Brain microvascular endothelial cell (primary cell): ENCODE measurements around the gene LSAMP.

Experiments
- DNase-seq: peaks from one replicate; pipeline ENCODE4 v3.0.0-alpha.2; 2020
- H3K27ac ChIP-seq: fragments of 250-450 bp; sonication (Bioruptor Pico); 2 replicates; pipeline ENCODE4 v1.5.1; 2020; ENCODE audit warnings: mild to moderate bottlenecking, moderate library complexity
- H3K27me3 ChIP-seq: fragments of 250-450 bp; sonication (Bioruptor Pico); replicated peaks from 2 replicates; pipeline ENCODE4 v1.5.1; 2020; ENCODE audit warnings: mild to moderate bottlenecking
- H3K36me3 ChIP-seq: fragments of 250-450 bp; sonication (Bioruptor Pico); replicated peaks from 2 replicates; pipeline ENCODE4 v1.5.1; 2020; ENCODE audit warnings: mild to moderate bottlenecking
- H3K4me3 ChIP-seq: 2 replicates; pipeline ENCODE4 v1.5.1; 2011; ENCODE audit warnings: low read depth, mild to moderate bottlenecking, control low read depth, low read length, moderate library complexity
- in situ Hi-C: cut with HindIII; loops from 2 replicates; pipeline ENCODE4 v1.10.0; 2017; ENCODE audit warnings: low sequenced_read_pairs, low pct_ligation_motif_present
- TF ChIP-seq, protein P1 (sequence below): IDR thresholded peaks from 2 replicates; pipeline ENCODE4 v1.5.1; 2011; ENCODE audit warnings: low read depth, mild to moderate bottlenecking, moderate library complexity, low read length, control low read depth, inconsistent platforms; ENCODE audit errors: missing control alignments

Gene LSAMP

DNA sequence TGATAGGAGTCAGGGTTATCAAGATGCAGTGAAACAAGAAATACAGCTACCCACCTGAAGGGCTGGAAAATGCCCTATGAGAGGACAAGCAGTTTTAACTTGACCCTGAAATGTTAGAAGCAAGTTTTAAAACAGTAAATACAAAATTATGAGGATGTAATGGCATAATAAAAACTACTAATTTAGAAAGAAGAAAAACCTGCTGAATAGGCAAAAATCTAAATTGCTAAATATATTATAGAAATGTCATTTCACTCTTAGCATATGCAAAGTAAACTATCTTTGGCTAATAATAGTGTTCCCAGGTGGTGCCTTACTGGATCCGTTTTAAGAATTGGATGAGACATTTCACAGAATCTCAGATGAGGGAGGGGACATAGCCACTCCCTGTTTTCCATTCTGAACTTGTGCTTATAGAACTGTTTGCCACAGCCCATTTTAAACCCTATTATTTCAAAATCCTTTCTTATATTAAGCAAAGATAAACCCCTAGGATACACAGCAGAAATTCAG is 294.6 kb downstream of the LSAMP start:
- Histone ChIP-seq H3K36me3 (no peaks in the 10 kb centered on the region), H3K27me3 (no peaks in the 10 kb centered on the region), H3K4me3 (no peak overlapping the region), H3K27ac (no peak overlapping the region)
- no peak for DNase-seq
- in situ Hi-C loops, result no loop called here
- TF ChIP-seq, protein P1, sequence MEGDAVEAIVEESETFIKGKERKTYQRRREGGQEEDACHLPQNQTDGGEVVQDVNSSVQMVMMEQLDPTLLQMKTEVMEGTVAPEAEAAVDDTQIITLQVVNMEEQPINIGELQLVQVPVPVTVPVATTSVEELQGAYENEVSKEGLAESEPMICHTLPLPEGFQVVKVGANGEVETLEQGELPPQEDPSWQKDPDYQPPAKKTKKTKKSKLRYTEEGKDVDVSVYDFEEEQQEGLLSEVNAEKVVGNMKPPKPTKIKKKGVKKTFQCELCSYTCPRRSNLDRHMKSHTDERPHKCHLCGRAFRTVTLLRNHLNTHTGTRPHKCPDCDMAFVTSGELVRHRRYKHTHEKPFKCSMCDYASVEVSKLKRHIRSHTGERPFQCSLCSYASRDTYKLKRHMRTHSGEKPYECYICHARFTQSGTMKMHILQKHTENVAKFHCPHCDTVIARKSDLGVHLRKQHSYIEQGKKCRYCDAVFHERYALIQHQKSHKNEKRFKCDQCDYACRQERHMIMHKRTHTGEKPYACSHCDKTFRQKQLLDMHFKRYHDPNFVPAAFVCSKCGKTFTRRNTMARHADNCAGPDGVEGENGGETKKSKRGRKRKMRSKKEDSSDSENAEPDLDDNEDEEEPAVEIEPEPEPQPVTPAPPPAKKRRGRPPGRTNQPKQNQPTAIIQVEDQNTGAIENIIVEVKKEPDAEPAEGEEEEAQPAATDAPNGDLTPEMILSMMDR, result no peak

DNA sequence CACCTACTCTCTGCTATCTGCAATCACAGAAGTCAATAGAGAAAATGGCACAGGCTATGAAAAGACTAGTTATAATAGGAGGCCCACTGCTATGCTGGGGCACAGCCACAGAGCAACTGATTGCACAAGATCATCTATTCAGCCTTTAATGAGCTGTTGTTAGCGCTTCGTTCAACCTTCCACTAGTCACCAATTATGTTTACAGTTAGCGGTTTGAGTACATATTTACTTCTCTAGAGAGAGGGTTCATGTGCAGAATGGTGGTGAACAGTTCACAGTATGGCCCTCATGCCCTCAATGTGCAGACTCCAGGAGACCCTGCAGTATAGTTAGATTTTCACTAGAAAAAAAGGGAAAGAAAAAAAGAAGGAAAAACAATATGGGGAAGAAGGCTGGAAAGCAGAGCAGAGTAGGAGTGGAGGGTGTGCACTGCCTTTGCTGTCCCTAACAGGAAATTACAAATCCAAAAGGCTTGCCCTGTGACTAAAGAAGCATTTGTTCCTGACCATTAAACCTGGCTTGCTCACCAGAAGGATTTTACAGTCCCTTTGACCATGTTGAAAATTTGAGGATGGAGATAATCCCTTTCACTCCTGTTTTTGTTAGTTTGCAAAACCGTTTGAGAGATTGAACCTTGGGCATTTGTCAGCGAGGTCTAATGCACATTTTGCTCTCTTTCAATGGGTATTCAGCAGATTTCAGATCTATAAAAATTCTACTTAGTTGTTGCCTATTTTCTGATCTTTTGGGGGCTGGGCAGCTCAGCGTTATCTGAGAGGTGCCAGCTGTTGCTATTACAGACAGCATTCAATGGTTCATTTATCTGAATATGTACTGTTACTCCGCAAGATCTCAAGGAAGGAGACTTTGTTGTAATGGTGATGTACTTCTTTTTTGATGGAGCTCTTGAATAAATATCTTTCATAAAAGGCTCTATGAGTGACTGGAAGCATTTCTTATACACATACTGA is 296.1 kb downstream of the LSAMP start:
- H3K36me3 ChIP-seq, result no peaks in the 10 kb centered on the region
- in situ Hi-C loops, result no loop called here
- H3K27ac ChIP-seq, result no peak overlapping the region
- no peaks in the 10 kb centered on the region for H3K27me3 ChIP-seq
- no peak overlapping the region for H3K4me3 ChIP-seq
- TF ChIP-seq, protein P1, result no peak
- DNase-seq, result no peak

DNA sequence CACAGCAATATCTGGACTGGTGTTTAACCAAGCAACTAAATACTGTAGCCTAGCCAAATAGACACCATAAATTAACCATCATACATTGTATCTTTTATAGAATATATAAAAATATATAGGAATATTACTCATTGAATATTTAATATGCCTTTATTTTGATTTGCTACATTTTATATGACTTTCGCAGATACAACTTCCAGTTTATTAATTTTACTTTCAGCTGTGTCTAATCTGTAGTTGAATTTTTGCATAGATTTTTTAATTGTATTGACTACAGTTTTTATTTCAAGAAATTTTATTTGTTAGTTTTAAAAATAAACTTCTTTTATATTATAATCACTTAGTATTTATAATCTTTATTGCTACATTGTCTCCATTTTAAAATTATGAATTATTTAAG is 299.7 kb downstream of the LSAMP start:
- no peaks in the 10 kb centered on the region for H3K27me3 ChIP-seq
- H3K4me3 ChIP-seq, result no peak overlapping the region
- DNase-seq, result no peak
- no peaks in the 10 kb centered on the region for H3K36me3 ChIP-seq
- no peak overlapping the region for H3K27ac ChIP-seq
- in situ Hi-C loops, result no loop called here
- TF ChIP-seq, protein P1, result no peak

DNA sequence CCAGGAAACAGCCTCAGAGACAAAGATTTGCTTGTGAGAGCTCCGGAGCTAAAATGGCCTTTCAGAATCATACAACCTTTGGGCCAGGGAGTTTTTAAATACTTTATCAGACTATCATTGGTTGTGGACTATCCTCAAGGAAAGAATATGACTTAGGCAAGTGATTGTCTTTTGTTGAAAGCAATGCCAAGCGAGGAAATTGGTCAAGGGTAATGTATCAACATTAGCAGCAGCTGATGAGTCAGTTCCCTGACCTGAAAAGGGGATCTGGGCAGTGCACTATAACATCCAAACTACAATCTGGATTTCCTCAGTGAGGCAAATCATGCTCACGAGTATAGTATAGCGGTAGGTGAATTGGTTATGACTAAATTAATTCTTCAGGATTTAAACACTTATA is 303.6 kb downstream of the LSAMP start:
- no peak overlapping the region for H3K27ac ChIP-seq
- TF ChIP-seq, protein P1, result no peak
- no peak for DNase-seq
- H3K4me3 ChIP-seq, result no peak overlapping the region
- in situ Hi-C loops, result no loop called here
- no peaks in the 10 kb centered on the region for H3K36me3 ChIP-seq
- H3K27me3 ChIP-seq, result no peaks in the 10 kb centered on the region

DNA sequence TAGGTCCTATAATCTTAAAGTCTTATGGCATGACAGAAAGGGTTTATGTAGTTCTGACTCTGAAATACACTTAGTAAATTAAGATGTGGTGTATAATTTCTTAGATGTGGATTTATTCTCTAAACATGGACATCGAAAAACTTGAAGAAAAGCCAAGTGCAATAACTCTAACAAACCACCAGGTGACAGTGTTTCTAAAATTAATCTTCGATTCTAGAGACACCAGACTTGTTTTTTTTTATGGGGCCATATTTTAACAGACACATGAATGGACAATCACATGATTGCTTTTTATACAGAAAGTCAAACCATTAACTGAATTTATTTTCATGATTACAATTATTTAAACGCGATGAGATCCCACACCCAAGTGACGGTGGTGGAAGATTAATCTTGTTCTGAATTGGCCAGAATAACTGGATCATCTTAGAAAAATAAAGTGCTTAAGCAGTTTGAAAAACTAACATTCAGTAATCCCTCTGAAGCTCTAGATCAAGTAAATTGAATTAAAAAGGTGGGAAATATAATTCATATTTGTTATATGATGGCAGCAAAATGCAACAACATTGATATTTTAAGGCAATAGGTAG is 305.1 kb downstream of the LSAMP start:
- no peaks in the 10 kb centered on the region for H3K36me3 ChIP-seq
- TF ChIP-seq, protein P1, result peak; percentile 55
- DNase-seq, result no peak
- in situ Hi-C loops, result no loop called here
- H3K27ac ChIP-seq, result no peak overlapping the region
- no peaks in the 10 kb centered on the region for H3K27me3 ChIP-seq
- H3K4me3 ChIP-seq, result no peak overlapping the region
